HG03066 (cell line): ENCODE measurements around the gene MGA.

Experiments used
- ATAC-seq: cut with Tn5 transposase; IDR thresholded peaks from one replicate; pipeline ENCODE4 v1.9.1; 2021; ENCODE audit warnings: low read depth; ENCODE audit not compliant: unreplicated experiment

The MGA gene

GRCh38 chr15:41822471-41822870 is 162.3 kb downstream of the MGA start:
- ATAC-seq = no peak
